ENCODE measurements around the gene SOX6.

SOX6 gene

GRCh38 chr11:16126362-16126761, 230.0 kb downstream of the SOX6 start:
- Histone ChIP-seq H3K27me3 (ENCODE audit: insufficient read depth, low read length, poor library complexity, severe bottlenecking) (no peaks in the 10 kb centered on the region), H3K4me1 (ENCODE audit: insufficient read depth, low read length, poor library complexity, severe bottlenecking) (peaks cover 8% of the 10 kb centered on the region), H3K79me2 (ENCODE audit: insufficient read depth, low read length) (no peaks in the 10 kb centered on the region), H3K9ac (ENCODE audit: low read depth, low read length, poor library complexity, severe bottlenecking) (no peak overlapping the region), H4K20me1 (ENCODE audit: insufficient read depth, low read length, poor library complexity, severe bottlenecking) (no peaks in the 10 kb centered on the region), H3K9me2 (replicated peaks; ENCODE audit: low read depth, low read length) (no peaks in the 10 kb centered on the region), H3K4me2 (ENCODE audit: low read depth, low read length, poor library complexity, severe bottlenecking) (no peak overlapping the region), H3F3A (ENCODE audit: low read depth) (no peaks in the 10 kb centered on the region), H2AFZ (ENCODE audit: low read length) (no peak overlapping the region), H3K4me3 (ENCODE audit: low read length, poor library complexity, severe bottlenecking) (no peak overlapping the region), H3K36me3 (ENCODE audit: insufficient read depth, low read length) (no peaks in the 10 kb centered on the region), H3K9me3 (ENCODE audit: insufficient read depth, low read depth, low read length) (no peaks in the 10 kb centered on the region)
- no peak for TF ChIP-seq CTCF (conservative IDR thresholded peaks at IDR 0.05; ENCODE audit: low read length)
- TF ChIP-seq EZH2phosphoT487 (IDR thresholded peaks at IDR 0.05; ENCODE audit: borderline replicate concordance): no peak

GRCh38 chr11:16125796-16126195, 230.6 kb downstream of the SOX6 start:
- H3K4me3 ChIP-seq (ENCODE audit: low read length, poor library complexity, severe bottlenecking): no peak overlapping the region
- TF ChIP-seq EZH2phosphoT487 (IDR thresholded peaks at IDR 0.05; ENCODE audit: borderline replicate concordance): no peak
- TF ChIP-seq CTCF (conservative IDR thresholded peaks at IDR 0.05; ENCODE audit: low read length): no peak
- no peaks in the 10 kb centered on the region for H3K79me2 ChIP-seq (ENCODE audit: insufficient read depth, low read length)
- no peaks in the 10 kb centered on the region for H3K9me3 ChIP-seq (ENCODE audit: insufficient read depth, low read depth, low read length)
- no peaks in the 10 kb centered on the region for H3F3A ChIP-seq (ENCODE audit: low read depth)
- no peaks in the 10 kb centered on the region for H3K27me3 ChIP-seq (ENCODE audit: insufficient read depth, low read length, poor library complexity, severe bottlenecking)
- H3K4me2 ChIP-seq (ENCODE audit: low read depth, low read length, poor library complexity, severe bottlenecking): no peak overlapping the region
- H3K4me1 ChIP-seq (ENCODE audit: insufficient read depth, low read length, poor library complexity, severe bottlenecking): peaks cover 8% of the 10 kb centered on the region
- no peaks in the 10 kb centered on the region for H3K9me2 ChIP-seq (replicated peaks; ENCODE audit: low read depth, low read length)
- H3K9ac ChIP-seq (ENCODE audit: low read depth, low read length, poor library complexity, severe bottlenecking): no peak overlapping the region
- H3K36me3 ChIP-seq (ENCODE audit: insufficient read depth, low read length): no peaks in the 10 kb centered on the region
- no peaks in the 10 kb centered on the region for H4K20me1 ChIP-seq (ENCODE audit: insufficient read depth, low read length, poor library complexity, severe bottlenecking)
- no peak overlapping the region for H2AFZ ChIP-seq (ENCODE audit: low read length)

- H3K27me3 ChIP-seq (ENCODE audit: insufficient read depth, low read length, poor library complexity, severe bottlenecking): no peaks in the 10 kb centered on the region
- H3K4me3 ChIP-seq (ENCODE audit: low read length, poor library complexity, severe bottlenecking): no peak overlapping the region
- no peaks in the 10 kb centered on the region for H4K20me1 ChIP-seq (ENCODE audit: insufficient read depth, low read length, poor library complexity, severe bottlenecking)
- no peak overlapping the region for H3K9ac ChIP-seq (ENCODE audit: low read depth, low read length, poor library complexity, severe bottlenecking)
- H3K9me2 ChIP-seq (replicated peaks; ENCODE audit: low read depth, low read length): no peaks in the 10 kb centered on the region
- no peaks in the 10 kb centered on the region for H3F3A ChIP-seq (ENCODE audit: low read depth)
- TF ChIP-seq CTCF (conservative IDR thresholded peaks at IDR 0.05; ENCODE audit: low read length) (no peak), EZH2phosphoT487 (IDR thresholded peaks at IDR 0.05; ENCODE audit: borderline replicate concordance) (no peak)
- H2AFZ ChIP-seq (ENCODE audit: low read length): no peak overlapping the region
- no peaks in the 10 kb centered on the region for H3K9me3 ChIP-seq (ENCODE audit: insufficient read depth, low read depth, low read length)
- no peak overlapping the region for H3K4me2 ChIP-seq (ENCODE audit: low read depth, low read length, poor library complexity, severe bottlenecking)
- H3K79me2 ChIP-seq (ENCODE audit: insufficient read depth, low read length): no peaks in the 10 kb centered on the region
- H3K36me3 ChIP-seq (ENCODE audit: insufficient read depth, low read length): no peaks in the 10 kb centered on the region
- H3K4me1 ChIP-seq (ENCODE audit: insufficient read depth, low read length, poor library complexity, severe bottlenecking): peaks cover 8% of the 10 kb centered on the region
Observed at GRCh38 chr11:16124390-16124789, 232.0 kb downstream of the SOX6 start.

Data from Loucy (cell line).